ENCODE data around the gene FBXL14. TPM values are rescaled to one million over a fixed set of nuclear protein-coding genes. Genes with fewer than 3 reads are reported as not detected.

Gene FBXL14
- total RNA-seq, 1 experiment from 2014 or later = 15.0 TPM

DNA sequence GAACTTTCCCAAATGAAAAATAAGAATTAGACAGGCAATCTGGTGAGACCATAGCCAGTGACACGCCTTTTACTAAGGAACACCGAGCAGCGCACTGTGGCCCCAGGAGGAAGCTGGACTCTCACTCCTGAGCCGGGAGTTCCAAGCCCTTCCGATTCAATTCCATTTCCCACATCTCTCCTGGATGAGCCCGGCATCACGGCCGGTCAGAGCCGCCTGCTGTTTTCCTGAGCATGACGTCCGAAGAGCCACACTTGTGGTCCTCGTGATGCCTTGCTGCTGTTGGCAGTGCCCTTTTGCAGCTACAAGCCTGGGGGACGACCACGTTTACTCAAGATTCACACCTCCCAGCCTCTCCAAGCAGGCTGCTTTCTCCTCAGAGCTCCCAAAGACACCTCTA lies 40.8 kb downstream of the FBXL14 start:
- Histone ChIP-seq H3K27ac (no peak overlapping the region), H3K4me3 (no peak overlapping the region)
- no peak for DNase-seq

GRCh38 chr12:1552911-1553491 lies 41.4 kb downstream of the FBXL14 start:
- H3K27ac ChIP-seq = no peak overlapping the region
- no peaks in the 10 kb centered on the region for H3K27me3 ChIP-seq
- no peaks in the 10 kb centered on the region for H3K36me3 ChIP-seq
- H3K4me3 ChIP-seq = no peak overlapping the region
- no peak for DNase-seq
- H3K4me1 ChIP-seq = peaks cover 12% of the 10 kb centered on the region
- H3K9me3 ChIP-seq (replicated peaks) = no peaks in the 10 kb centered on the region

More for the DNA sequence above, 40.8 kb downstream of the FBXL14 start:
- Histone ChIP-seq H3K4me1 (peaks cover 12% of the 10 kb centered on the region), H3K9me3 (replicated peaks) (no peaks in the 10 kb centered on the region), H3K36me3 (no peaks in the 10 kb centered on the region), H3K27me3 (no peaks in the 10 kb centered on the region)

DNA sequence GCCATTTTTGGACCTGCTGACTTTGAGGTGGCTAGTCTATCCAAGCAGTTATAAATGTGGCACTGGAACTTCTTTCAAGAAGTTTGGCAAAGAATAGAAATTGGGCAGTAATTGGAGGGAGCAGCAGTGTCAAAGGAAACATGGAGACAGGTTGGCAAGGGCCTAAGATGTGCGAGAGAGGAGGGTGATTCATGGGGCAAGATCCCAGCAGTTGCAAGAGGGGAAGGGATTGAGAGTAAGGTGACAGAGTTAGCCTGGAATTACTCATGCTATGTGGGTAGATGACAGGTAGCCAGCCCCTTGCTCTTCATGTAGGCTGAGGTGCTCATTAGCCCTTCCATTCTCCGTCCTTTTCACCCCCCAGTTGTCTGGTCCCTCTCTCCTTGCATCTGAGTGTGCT lies 42.2 kb downstream of the FBXL14 start:
- no peaks in the 10 kb centered on the region for H3K9me3 ChIP-seq (replicated peaks)
- no peaks in the 10 kb centered on the region for H3K36me3 ChIP-seq
- H3K27ac ChIP-seq = no peak overlapping the region
- no peaks in the 10 kb centered on the region for H3K27me3 ChIP-seq
- DNase-seq = no peak
- no peak overlapping the region for H3K4me3 ChIP-seq
- H3K4me1 ChIP-seq = peaks cover 12% of the 10 kb centered on the region

- H3K27ac ChIP-seq = no peak overlapping the region
- no peaks in the 10 kb centered on the region for H3K9me3 ChIP-seq (replicated peaks)
- H3K27me3 ChIP-seq = no peaks in the 10 kb centered on the region
- no peak for DNase-seq
- no peaks in the 10 kb centered on the region for H3K36me3 ChIP-seq
- no peak overlapping the region for H3K4me3 ChIP-seq
- peaks cover 12% of the 10 kb centered on the region for H3K4me1 ChIP-seq
Observed at GRCh38 chr12:1551496-1551895, 42.9 kb downstream of the FBXL14 start.

DNA sequence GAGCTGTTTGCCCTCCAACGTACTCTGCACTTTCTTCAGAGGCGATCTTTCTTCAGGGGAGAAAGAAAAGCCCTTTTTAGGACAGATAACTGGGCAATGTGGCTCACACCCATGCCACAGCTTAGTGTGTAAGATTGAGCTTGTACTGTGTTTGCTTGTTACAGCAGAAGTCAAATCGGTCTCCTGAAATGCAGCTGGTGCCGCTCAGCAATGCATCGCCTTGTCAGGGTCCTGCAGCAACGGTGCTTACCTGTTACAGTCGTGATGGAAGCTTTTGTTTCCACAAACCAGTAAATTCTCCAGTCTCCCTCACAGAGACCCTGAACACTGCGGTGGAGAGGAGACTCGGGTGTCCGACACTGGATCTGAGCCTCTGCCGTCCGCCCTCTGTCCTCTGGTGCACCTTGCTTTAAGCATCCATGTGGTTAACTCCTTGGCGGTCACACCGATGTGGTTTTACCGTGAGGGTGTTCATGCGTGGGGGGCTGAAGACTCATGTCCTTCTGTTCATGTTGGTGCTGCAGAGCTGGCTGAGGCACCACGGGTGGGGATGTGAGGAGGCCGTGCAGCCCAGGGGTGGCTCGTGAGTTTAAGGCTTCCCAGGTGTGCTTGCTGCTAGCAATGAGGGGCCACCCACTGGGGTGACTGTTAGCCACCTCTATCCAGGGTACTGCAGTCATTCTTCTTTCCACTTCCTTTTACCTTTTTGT lies 47.3 kb downstream of the FBXL14 start:
- Histone ChIP-seq H3K4me3 (no peak overlapping the region), H3K4me1 (peaks cover 4% of the 10 kb centered on the region; the same call in 1 of the 2 replicates), H3K9me3 (replicated peaks) (no peaks in the 10 kb centered on the region), H3K36me3 (no peaks in the 10 kb centered on the region), H3K27me3 (no peaks in the 10 kb centered on the region), H3K27ac (no peak overlapping the region)
- DNase-seq = no peak

GRCh38 chr12:1544996-1545700 lies 49.2 kb downstream of the FBXL14 start:
- Histone ChIP-seq H3K27me3 (no peaks in the 10 kb centered on the region), H3K36me3 (no peaks in the 10 kb centered on the region), H3K27ac (no peak overlapping the region), H3K4me1 (no peaks in the 10 kb centered on the region), H3K9me3 (replicated peaks) (no peaks in the 10 kb centered on the region), H3K4me3 (no peak overlapping the region)
- no peak for DNase-seq

DNA sequence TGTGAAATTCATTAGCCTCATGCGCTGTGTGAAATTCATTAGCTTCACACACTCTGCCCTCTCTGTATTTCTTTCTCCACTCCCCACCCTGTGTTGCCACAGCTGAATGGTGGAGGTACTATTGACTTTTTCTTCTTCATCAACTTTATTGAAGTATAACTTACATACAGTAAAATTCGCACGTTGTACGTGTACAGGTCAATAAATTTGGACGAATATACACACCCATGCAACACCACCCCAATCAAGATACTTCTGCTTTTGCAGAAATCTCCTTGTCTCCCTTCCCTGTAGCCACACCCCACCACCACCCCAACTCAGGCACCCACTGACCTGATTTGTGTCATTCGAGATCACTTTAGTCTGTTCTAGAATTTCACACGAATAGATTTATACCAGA lies 51.8 kb downstream of the FBXL14 start:
- Histone ChIP-seq H3K4me3 (no peak overlapping the region), H3K4me1 (no peaks in the 10 kb centered on the region), H3K27me3 (no peaks in the 10 kb centered on the region), H3K27ac (no peak overlapping the region), H3K36me3 (no peaks in the 10 kb centered on the region), H3K9me3 (replicated peaks) (no peaks in the 10 kb centered on the region)
- no peak for DNase-seq

DNA sequence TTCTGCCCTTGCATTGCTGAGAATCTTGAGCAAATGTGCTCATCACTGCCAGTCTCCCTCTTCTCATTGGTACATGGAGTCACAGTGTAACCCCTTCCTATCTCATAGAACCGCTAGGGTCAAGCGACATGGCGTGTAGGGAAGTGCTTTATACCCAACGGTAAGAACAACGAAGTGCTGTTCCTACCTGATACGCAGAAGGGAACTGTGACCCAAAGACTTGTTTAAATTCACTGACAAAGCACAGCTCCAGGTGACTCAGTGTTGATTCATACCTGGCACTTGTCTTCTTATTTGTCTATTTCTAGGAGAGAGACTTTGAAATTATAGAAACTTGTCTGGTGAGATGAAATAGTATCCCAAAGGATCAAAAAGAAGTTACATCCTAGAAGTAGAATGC lies 53.7 kb downstream of the FBXL14 start:
- Histone ChIP-seq H3K4me1 (no peaks in the 10 kb centered on the region), H3K27me3 (no peaks in the 10 kb centered on the region), H3K27ac (no peak overlapping the region), H3K4me3 (no peak overlapping the region), H3K36me3 (no peaks in the 10 kb centered on the region), H3K9me3 (replicated peaks) (no peaks in the 10 kb centered on the region)
- DNase-seq = no peak

DNA sequence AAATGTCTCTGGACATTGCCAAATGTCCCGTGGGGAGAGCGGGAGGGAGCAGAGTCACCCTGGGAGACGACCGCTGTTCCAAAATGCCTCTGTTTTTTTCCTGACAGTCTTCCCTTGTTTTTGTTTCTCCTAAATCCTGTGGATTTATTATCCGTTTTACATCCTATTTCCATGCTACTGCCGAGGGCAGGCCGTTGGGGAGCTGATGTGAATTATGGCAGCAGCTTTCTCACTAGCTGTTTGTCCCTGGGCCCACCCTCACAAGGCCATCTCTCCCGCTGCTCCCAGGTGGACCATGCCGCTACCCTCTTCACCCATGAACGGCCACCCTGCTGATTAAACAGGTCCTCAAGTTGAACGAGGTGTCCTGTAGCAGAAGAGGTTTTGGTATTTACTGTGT lies 55.2 kb downstream of the FBXL14 start:
- Histone ChIP-seq H3K27ac (no peak overlapping the region), H3K9me3 (replicated peaks) (no peaks in the 10 kb centered on the region), H3K27me3 (no peaks in the 10 kb centered on the region)

GRCh38 chr12:1536817-1537216 lies 57.6 kb downstream of the FBXL14 start:
- no peaks in the 10 kb centered on the region for H3K27me3 ChIP-seq
- no peaks in the 10 kb centered on the region for H3K36me3 ChIP-seq
- no peak overlapping the region for H3K27ac ChIP-seq
- DNase-seq = no peak
- H3K9me3 ChIP-seq (replicated peaks) = no peaks in the 10 kb centered on the region
- peaks cover 5% of the 10 kb centered on the region; the same call in 1 of the 2 replicates for H3K4me1 ChIP-seq
- H3K4me3 ChIP-seq = no peak overlapping the region

More for the DNA sequence above, 55.2 kb downstream of the FBXL14 start:
- peaks cover 5% of the 10 kb centered on the region; the same call in 1 of the 2 replicates for H3K4me1 ChIP-seq
- DNase-seq = no peak
- H3K36me3 ChIP-seq = no peaks in the 10 kb centered on the region
- no peak overlapping the region for H3K4me3 ChIP-seq

DNA sequence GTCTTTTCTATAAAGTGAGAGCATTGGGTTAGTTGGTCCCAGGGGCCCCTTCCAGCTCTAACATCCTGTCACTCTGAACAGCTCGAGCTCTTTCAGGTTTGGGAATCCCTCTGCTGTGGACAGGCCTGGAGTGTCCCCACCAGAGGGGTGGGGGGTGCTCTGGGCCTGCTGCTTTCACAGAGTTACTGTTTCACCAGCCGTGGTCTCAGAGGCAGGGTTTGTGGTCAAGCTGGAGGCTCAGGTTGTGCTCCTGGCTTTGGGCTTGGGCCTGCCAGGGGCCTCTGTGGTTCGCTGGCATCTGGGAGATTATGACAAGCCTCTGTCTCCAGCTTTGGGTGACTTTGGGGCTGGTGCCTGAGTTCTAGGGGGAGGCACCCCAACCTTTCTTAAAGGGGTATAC lies 59.6 kb downstream of the FBXL14 start:
- Histone ChIP-seq H3K4me3 (no peak overlapping the region), H3K9me3 (replicated peaks) (no peaks in the 10 kb centered on the region), H3K27me3 (no peaks in the 10 kb centered on the region), H3K4me1 (peaks cover 5% of the 10 kb centered on the region; the same call in 1 of the 2 replicates), H3K27ac (no peak overlapping the region), H3K36me3 (no peaks in the 10 kb centered on the region)
- peak; percentile 24 to 45 for DNase-seq

DNA sequence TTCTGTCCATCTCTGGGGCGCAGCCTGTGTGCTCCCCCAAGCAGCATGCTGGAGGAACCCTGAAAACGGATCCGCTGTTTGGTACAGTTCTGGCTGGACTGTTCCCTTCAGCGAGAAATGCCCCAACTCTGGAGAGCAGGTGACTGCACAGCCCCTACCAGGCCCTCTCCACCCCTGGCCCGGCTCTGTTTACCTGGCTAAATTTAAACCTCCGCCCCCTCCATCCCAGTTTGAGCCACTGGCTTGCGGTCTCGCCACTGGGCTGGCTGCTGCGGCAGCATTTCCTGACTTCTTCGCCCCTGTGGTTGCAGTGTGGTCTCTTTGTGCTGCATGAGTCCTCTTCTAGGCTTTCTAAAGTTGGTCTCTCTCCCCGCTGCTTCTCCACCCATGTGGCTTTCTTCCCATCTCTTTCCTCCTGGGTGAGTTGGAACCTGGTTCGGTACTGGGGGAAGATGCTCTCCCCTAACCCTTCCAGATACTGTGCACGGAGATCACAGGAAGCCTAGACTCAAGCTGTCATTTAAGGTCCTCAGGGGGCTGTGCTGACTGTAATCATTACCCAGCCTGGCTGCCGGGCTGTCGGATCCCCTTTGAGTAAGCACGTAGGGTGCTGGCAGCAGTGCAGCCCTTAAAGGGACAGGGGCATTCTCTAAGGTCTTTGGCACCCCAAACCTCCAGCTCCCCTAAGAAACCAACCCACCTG lies 60.6 kb downstream of the FBXL14 start:
- Histone ChIP-seq H3K9me3 (replicated peaks) (no peaks in the 10 kb centered on the region), H3K36me3 (no peaks in the 10 kb centered on the region), H3K4me1 (peaks cover 5% of the 10 kb centered on the region; the same call in 1 of the 2 replicates), H3K27me3 (0 out of 2 replicates have a peak, but pooled peaks cover 5% of the 10 kb centered on the region), H3K4me3 (no peak overlapping the region), H3K27ac (no peak overlapping the region)
- no peak for DNase-seq

DNA sequence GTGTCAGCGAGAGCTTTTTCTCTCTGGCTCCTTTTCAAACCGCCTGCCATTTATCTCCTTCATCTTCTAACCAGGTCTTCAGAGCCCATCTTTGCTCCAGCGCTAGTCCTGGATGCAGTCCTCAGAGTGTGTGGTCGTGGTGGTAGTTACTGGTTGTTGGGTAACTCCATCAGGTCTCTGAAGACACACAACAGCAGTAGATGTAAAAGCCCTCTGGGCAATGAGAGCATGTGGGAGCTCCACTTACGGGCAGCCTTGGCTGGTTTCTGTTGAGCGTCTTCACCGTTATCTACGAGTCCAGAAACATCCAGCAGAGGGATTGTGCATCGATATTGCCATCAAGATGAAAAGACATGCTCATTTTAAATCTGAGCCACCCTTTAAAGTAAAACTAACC lies 61.2 kb downstream of the FBXL14 start:
- H3K27ac ChIP-seq = no peak overlapping the region
- 0 out of 2 replicates have a peak, but pooled peaks cover 5% of the 10 kb centered on the region for H3K27me3 ChIP-seq

GRCh38 chr12:1532375-1533165 lies 61.8 kb downstream of the FBXL14 start:
- DNase-seq = no peak
- no peak overlapping the region for H3K4me3 ChIP-seq
- H3K9me3 ChIP-seq (replicated peaks) = no peaks in the 10 kb centered on the region
- peaks cover 5% of the 10 kb centered on the region; the same call in 1 of the 2 replicates for H3K4me1 ChIP-seq
- no peak overlapping the region for H3K27ac ChIP-seq
- H3K36me3 ChIP-seq = no peaks in the 10 kb centered on the region
- 0 out of 2 replicates have a peak, but pooled peaks cover 5% of the 10 kb centered on the region for H3K27me3 ChIP-seq

More for the DNA sequence above, 61.2 kb downstream of the FBXL14 start:
- DNase-seq = no peak
- Histone ChIP-seq H3K9me3 (replicated peaks) (no peaks in the 10 kb centered on the region), H3K4me1 (peaks cover 5% of the 10 kb centered on the region; the same call in 1 of the 2 replicates), H3K36me3 (no peaks in the 10 kb centered on the region), H3K4me3 (no peak overlapping the region)

Data from SJCRH30 (cell line).